ENCODE measurements around the gene SERPINE3. TPM values are rescaled to one million over a fixed set of nuclear protein-coding genes. Genes with fewer than 3 reads are reported as not detected.

SERPINE3 gene
- under 1 TPM; 0.20 to 0.40 (median 0.27) TPM for polyA plus RNA-seq (ENCODE audit: insufficient read length in 4 of 4)

DNA sequence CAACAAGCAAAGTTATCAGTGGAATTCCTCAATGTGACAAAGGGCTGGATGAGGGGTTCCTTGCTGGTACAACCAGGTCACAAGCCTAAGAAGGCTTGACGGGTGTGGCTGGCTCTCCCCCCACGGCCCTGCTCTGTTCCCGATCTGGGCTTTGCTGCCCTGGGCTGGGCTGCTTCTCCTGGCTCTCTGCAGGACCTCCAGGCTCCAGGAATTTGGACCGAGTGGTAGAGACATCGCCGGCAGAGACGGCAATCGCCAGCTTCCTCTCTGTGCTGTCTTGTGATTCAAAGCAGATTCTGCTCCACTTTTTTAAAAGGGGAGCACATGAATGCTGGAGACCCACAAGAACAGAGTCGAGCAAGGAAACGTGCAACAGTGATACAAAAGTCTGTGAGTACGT lies at the start of gene SERPINE3:
Gene SERPINE3, plus strand, starts transcription at position 338 of the 400 bp plus-strand sequence. CDS start 1,401 bp downstream, outside the sequence.
- no peak for DNase-seq (ENCODE audit: low read depth in 4 of 4, low spot score in 3 of 4)

DNA sequence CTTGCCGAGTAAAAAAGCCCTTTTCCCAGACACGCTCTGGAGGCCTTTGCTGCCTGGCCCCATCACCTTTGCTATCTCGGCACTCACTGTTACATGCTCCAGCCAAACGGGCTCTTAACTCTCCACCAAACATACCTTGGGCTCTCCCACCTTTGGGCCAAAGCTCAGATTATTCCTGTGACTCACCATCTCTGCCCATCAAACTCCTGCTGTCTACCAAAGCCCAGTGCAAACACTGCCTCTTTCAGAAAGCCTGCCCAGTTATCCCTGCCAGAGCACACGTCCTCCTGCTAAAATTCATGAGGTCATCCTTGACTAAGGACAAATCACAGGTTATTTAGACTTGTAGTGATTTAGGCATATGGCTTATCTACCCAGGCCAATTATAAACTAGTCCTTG lies 48.1 kb upstream of the SERPINE3 start:
- no peak for DNase-seq (ENCODE audit: low read depth in 4 of 4, low spot score in 3 of 4)

DNA sequence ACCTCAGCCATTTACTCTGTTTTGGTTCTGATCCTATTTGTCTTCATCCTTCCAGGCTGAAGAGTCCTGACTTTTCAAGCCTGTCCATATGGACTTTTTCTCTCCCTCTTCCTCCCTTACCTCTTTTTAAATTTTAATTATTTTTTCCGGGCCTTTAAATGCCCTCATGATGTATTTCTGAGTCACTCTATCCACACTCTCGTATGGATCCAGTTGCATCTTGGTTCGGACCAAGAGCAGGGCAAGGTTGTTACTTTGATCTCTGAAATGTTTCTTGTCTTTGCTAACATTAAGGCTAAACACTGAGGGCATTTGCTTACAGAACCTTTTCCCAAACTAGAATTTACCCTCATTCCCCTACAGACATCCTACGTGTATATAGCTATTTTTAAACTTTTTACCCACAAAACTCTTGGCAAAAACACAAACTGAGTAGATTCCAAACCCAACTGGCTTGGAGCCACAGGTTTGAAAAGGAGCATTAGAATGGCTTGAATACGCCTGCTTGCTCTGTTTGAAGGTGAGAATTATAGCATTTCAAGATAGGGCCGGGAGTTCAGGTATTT lies 47.4 kb upstream of the SERPINE3 start:
- no peak for DNase-seq (ENCODE audit: low read depth in 4 of 4, low spot score in 3 of 4)

DNA sequence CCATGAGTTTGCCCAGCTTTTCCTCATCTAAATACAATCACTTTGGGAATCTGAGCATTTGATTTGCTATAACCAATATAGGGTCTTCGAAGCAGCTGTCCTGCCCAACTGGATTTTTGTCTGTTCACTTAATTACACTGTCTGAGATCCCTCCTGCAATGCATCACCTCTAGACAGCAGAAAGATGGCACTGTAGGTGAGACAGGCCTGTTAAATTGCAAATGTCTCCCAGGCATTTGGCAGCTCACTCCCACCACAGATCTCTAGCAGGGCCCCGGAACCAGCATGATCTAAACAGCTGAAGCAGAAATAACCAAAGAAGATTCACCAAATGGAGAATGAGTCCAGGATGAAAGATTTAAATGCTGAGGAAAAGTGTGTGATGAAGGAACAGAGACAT lies 41.9 kb upstream of the SERPINE3 start:
- DNase-seq (ENCODE audit: low read depth in 4 of 4, low spot score in 3 of 4): no peak

DNA sequence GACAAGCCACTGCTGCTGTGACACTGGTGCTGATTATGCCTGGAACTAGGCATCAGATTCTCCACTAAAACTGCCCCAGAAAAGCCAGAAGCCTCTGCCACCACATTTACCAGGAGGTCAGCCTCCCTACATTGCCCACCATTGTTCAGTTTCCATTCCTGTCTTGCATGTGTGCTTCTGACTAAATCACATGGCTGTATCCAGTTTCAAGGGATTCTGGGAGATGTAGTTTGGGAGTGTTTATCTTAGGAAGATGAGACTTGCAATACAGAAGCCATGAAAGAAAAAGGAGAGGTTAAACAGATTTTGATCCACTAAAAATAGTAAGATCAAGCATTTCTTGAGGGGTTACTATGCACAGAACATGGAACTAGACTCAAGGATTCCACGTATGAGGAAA lies 40.7 kb upstream of the SERPINE3 start:
- no peak for DNase-seq (ENCODE audit: low read depth in 4 of 4, low spot score in 3 of 4)

GRCh38 chr13:51303063-51303552 lies 36.4 kb upstream of the SERPINE3 start:
- DNase-seq (ENCODE audit: low read depth in 4 of 4, low spot score in 3 of 4): no peak

DNA sequence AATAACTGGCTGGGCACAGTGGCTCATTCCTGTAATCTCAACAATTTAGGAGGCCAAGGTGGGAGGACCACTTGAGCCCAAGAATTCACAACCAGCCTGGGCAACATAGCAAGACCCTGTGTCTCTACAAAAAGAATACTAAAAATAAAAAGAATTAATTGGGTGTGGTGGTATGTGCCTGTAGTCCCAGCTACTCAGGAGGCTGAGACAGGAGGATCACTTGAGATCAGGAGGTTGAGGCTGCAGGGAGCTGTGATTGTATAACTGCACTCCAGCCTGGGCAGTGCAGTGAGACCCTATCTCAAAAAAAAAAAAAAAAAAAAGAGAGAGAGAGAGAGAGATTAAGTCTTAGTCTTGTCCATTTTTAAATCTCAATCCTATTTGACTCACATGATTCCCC lies 35.6 kb upstream of the SERPINE3 start:
- no peak for DNase-seq (ENCODE audit: low read depth in 4 of 4, low spot score in 3 of 4)

DNA sequence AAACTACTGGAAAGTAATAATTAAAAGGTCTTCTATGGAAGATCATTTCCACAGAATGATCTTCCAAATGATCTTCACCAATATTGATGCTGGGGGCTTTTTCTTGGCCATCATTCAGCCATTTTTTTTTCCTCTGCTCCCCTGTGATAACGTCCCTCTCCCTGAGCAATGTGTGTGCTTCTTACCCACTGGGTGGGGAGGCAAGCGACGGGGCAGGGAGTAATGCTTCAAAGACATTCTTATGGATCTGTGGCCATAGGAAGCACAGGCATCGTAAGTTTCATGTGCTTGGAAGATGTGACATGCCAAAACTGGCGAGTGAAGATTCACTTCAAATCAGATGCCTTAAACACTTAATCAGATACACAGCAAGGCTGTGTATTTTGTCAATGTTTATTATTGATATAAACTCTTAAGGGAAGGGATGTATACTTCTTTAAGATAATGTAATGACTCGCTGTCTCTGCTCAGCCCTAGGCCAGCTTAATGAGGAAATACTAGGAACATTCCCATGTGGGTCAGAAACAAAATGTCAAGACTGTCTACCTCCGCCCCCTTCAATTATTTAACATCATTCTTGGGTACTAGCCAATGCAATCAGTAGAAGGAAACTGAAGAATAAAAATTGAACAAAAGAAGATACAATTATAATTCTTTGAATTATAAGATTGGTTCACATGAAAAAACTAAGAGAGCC lies 34.1 kb upstream of the SERPINE3 start:
- DNase-seq (ENCODE audit: low read depth in 4 of 4, low spot score in 3 of 4): no peak

- no peak for DNase-seq (ENCODE audit: low read depth in 4 of 4, low spot score in 3 of 4)
Observed at GRCh38 chr13:51308781-51309180, 30.7 kb upstream of the SERPINE3 start.

GRCh38 chr13:51311231-51311630 lies 28.3 kb upstream of the SERPINE3 start:
- no peak for DNase-seq (ENCODE audit: low read depth in 4 of 4, low spot score in 3 of 4)

DNA sequence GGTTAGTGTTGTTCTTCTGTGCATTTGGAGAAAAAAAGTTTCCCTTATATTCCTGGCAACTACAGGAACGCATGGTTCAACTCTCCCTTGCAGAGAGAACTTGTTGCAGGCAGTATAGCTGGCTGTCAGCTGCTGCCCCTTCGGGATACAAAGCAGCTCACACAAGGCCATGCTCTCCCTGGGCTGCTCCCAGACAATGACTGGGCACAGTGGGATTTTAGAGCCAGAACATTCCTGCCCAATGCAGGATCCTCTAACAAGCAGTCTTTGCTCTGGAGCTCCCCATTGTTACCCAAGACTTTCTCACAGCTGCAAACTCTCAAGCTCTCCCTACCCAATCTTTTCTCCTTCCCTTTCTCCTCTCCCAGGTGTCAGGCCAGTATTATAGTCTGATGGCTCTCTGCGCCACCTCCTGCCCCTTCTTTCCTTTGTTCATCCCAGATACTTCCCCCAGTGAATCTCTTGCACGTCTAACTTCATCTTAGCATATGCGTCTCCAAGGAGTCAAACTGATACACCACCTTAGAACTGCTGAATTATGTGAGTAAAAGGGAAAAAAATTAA lies 27.5 kb upstream of the SERPINE3 start:
- DNase-seq (ENCODE audit: low read depth in 4 of 4, low spot score in 3 of 4): no peak

GRCh38 chr13:51313619-51314018 lies 25.9 kb upstream of the SERPINE3 start:
- no peak for DNase-seq (ENCODE audit: low read depth in 4 of 4, low spot score in 3 of 4)

DNA sequence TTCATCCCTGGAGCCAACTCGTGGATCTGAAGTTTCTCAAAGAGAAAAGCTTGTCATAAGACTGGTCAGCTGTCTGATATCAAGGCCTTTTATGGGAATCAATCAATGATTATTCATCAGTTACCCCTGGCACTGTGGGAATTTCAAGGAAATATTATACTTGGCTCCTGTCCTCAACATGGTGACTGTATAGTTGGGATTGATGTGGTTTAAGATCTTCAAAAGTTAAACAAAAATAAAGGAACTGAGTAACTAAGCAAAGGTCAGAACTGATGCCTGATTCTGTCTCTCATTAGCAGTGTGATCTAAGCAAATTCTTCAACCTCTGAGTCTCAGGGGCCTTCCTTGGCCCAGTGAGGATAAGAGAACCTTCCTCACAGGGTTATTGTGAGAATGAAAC lies 22.2 kb upstream of the SERPINE3 start:
- DNase-seq (ENCODE audit: low read depth in 4 of 4, low spot score in 3 of 4): no peak

DNA sequence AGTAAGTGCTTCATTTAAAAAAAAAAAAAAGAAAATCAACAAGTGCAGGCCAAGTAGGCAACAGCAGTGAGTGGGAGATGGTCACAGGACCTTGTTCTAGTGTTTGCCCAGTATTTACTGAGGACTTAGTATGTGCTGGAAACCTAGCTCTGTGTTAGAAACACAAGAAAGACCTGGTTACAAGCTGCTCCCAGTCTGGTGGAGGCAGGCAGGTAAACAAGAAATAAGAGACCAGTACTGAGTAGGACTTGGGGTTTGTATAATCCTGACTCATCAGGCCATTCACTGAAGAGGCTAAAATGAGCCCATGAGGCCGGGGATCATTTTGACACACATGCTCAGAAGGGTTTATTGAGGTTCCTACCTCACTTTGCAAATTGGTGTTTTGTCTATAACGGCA lies 21.5 kb upstream of the SERPINE3 start:
- DNase-seq (ENCODE audit: low read depth in 4 of 4, low spot score in 3 of 4): no peak

DNA sequence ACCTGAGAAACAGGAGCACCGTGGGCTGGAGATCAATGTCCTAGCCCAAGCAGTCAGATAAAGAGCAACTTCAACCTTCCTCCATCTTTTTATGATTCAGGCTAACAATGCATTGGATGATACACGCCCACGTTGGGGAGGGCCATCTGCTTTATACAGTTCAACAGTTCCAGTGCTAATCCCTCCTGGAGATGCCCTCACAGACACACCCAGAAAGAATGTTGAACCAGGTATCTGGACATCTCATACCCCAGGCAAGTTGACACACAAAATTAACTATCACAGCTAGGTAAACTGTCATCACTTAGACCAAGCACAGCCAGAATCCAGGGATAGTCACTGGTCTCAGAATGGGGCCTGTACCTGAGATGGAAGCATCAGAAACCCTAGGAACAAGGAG lies 20.6 kb upstream of the SERPINE3 start:
- no peak for DNase-seq (ENCODE audit: low read depth in 4 of 4, low spot score in 3 of 4)

GRCh38 chr13:51321836-51322235 lies 17.7 kb upstream of the SERPINE3 start:
- no peak for DNase-seq (ENCODE audit: low read depth in 4 of 4, low spot score in 3 of 4)

- DNase-seq (ENCODE audit: low read depth in 4 of 4, low spot score in 3 of 4): no peak
Observed at GRCh38 chr13:51322826-51323225, 16.7 kb upstream of the SERPINE3 start.

GRCh38 chr13:51323824-51324511 lies 15.5 kb upstream of the SERPINE3 start:
- no peak for DNase-seq (ENCODE audit: low read depth in 4 of 4, low spot score in 3 of 4)

- no peak for DNase-seq (ENCODE audit: low read depth in 4 of 4, low spot score in 3 of 4)
Observed at GRCh38 chr13:51324714-51325420, 14.6 kb upstream of the SERPINE3 start.

GRCh38 chr13:51325837-51326236 lies 13.7 kb upstream of the SERPINE3 start:
- DNase-seq (ENCODE audit: low read depth in 4 of 4, low spot score in 3 of 4): no peak

- no peak for DNase-seq (ENCODE audit: low read depth in 4 of 4, low spot score in 3 of 4)
Observed at GRCh38 chr13:51326777-51327176, 12.7 kb upstream of the SERPINE3 start.
